Astrocyte (in vitro differentiated cells and primary cell): Measurements from ENCODE around the gene NHLRC4.

ENCODE experiments used
- CTCF ChIP-seq: IDR thresholded peaks from 2 replicates; pipeline ENCODE4 v1.5.1; 2011; ENCODE audit warnings: low read depth, mild to moderate bottlenecking, inconsistent platforms, low read length, moderate library complexity; ENCODE audit not compliant: insufficient read depth
- EZH2 ChIP-seq: IDR thresholded peaks from 2 replicates; pipeline ENCODE4 v1.6.1; 2012; ENCODE audit warnings: mild to moderate bottlenecking, low read length, inconsistent platforms; ENCODE audit not compliant: insufficient read depth

GRCh38 chr16:575354-576196, 8.8 kb downstream of the NHLRC4 start:
- TF ChIP-seq CTCF (no peak), EZH2 (no peak)
